Tibial nerve (tissue), 4 donors: ENCODE data around the gene ABCB4. TPM values are rescaled to one million over a fixed set of nuclear protein-coding genes. Genes with fewer than 3 reads are reported as not detected.

Experiments
- DNase-seq, 2 donors: peaks; one replicate each; pipeline ENCODE4 v3.0.0-alpha.2; 2019; ENCODE audit warnings: low spot score in 2 of 2
- H3K27ac ChIP-seq, 4 donors: fragments of 200-600 bp; sonication (generic) in 3 of 4; one replicate each; pipeline ENCODE4 v1.5.1; 2017 to 2019; ENCODE audit warnings: mild to moderate bottlenecking in 1 of 4
- H3K27me3 ChIP-seq, 2 donors: fragments of 200-600 bp; sonication (generic) in 1 of 2; one replicate each; pipeline versions ENCODE4 v1.5.1 to v1.6.0; 2017 to 2019
- H3K36me3 ChIP-seq, 3 donors: fragments of 200-600 bp; sonication (generic); one replicate each; pipeline ENCODE4 v1.5.1; 2018 to 2019
- H3K4me1 ChIP-seq, 4 donors: fragments of 200-600 bp; sonication (generic) in 3 of 4; one replicate each; pipeline ENCODE4 v1.5.1; 2017 to 2019
- H3K4me3 ChIP-seq, 4 donors: fragments of 200-600 bp; sonication (generic) in 3 of 4; one replicate each; pipeline ENCODE4 v1.5.1; 2017 to 2019; ENCODE audit warnings: mild to moderate bottlenecking in 1 of 4, moderate library complexity in 1 of 4
- H3K9me3 ChIP-seq, 4 donors: fragments of 200-600 bp; sonication (generic) in 3 of 4; one replicate each; pipeline ENCODE4 v1.5.1; 2017 to 2019
- CTCF ChIP-seq, 5 experiments: fragments of 200-600 bp in 3 of 5; fragments of 450-650 bp in 2 of 5; sonication (generic) in 3 of 5; IDR thresholded peaks; one replicate each; pipeline ENCODE4 v1.5.1; 2016 to 2019; ENCODE audit warnings: antibody characterized with exemption in 5 of 5, mild to moderate bottlenecking in 3 of 5, moderate library complexity in 2 of 5
- EP300 ChIP-seq, 2 donors: sonication (generic); formaldehyde crosslinking; IDR thresholded peaks; one replicate each; pipeline ENCODE4 v1.6.1; 2017; ENCODE audit warnings: antibody characterized with exemption in 2 of 2, mild to moderate bottlenecking in 1 of 2
- POLR2A ChIP-seq, 2 donors: fragments of 450-650 bp; IDR thresholded peaks; one replicate each; pipeline ENCODE4 v1.6.1; 2017; ENCODE audit warnings: antibody characterized with exemption in 2 of 2, mild to moderate bottlenecking in 2 of 2, moderate library complexity in 2 of 2
- WGBS, 2 donors: methylation state at CpG; one replicate each; pipeline ENCODE4 v1.1.5; 2018; 5-methylcytosine and 5-hydroxymethylcytosine counted together
- total RNA-seq, 4 donors: library from RNA; depleted of rRNA; stranded (reverse); fragments of >200 nt; gene quantifications; one replicate each; pipeline ENCODE4 v1.1.0, GENCODE V29; 2016

ABCB4 gene
- total RNA-seq, 4 donors from 2014 or later: 0.42 to 2.0 (median 1.00) TPM

GRCh38 chr7:87448388-87448787 lies 27.1 kb downstream of the ABCB4 start:
- no peaks in the 10 kb centered on the region for H3K9me3 ChIP-seq
- 56 to 65% methylated on average over 7 of the region's 7 CpGs for WGBS, 2 donors
- H3K27ac ChIP-seq: no peak overlapping the region
- DNase-seq: no peak
- H3K27me3 ChIP-seq: no peaks in the 10 kb centered on the region
- no peak overlapping the region for H3K4me3 ChIP-seq
- no peak for TF ChIP-seq EP300 (IDR thresholded peaks at IDR 0.05)
- TF ChIP-seq CTCF (IDR thresholded peaks at IDR 0.05): no peak
- TF ChIP-seq POLR2A (IDR thresholded peaks at IDR 0.05): no peak
- no peaks in the 10 kb centered on the region for H3K4me1 ChIP-seq
- no peaks in the 10 kb centered on the region for H3K36me3 ChIP-seq

GRCh38 chr7:87447116-87447635 lies 28.3 kb downstream of the ABCB4 start:
- no peak for DNase-seq
- Histone ChIP-seq H3K4me3 (no peak overlapping the region), H3K27me3 (no peaks in the 10 kb centered on the region), H3K9me3 (no peaks in the 10 kb centered on the region), H3K36me3 (no peaks in the 10 kb centered on the region), H3K27ac (no peak overlapping the region), H3K4me1 (no peaks in the 10 kb centered on the region)
- 70 to 88% methylated on average over 4 of the region's 4 CpGs for WGBS, 2 donors
- TF ChIP-seq EP300 (IDR thresholded peaks at IDR 0.05) (no peak), POLR2A (IDR thresholded peaks at IDR 0.05) (no peak)

- 66 to 72% methylated on average over 4 of the region's 4 CpGs for WGBS, 2 donors
- no peaks in the 10 kb centered on the region for H3K9me3 ChIP-seq
- no peaks in the 10 kb centered on the region for H3K27me3 ChIP-seq
- H3K27ac ChIP-seq: no peak overlapping the region
- TF ChIP-seq EP300 (IDR thresholded peaks at IDR 0.05) (no peak), CTCF (IDR thresholded peaks at IDR 0.05) (no peak), POLR2A (IDR thresholded peaks at IDR 0.05) (no peak)
- no peak for DNase-seq
- no peak overlapping the region for H3K4me3 ChIP-seq
- no peaks in the 10 kb centered on the region for H3K4me1 ChIP-seq
- no peaks in the 10 kb centered on the region for H3K36me3 ChIP-seq
Observed at GRCh38 chr7:87445897-87446296, 29.6 kb downstream of the ABCB4 start.

GRCh38 chr7:87435546-87435945 lies 39.9 kb downstream of the ABCB4 start:
- TF ChIP-seq EP300 (IDR thresholded peaks at IDR 0.05) (no peak), POLR2A (IDR thresholded peaks at IDR 0.05) (no peak), CTCF (IDR thresholded peaks at IDR 0.05) (no peak)
- no peaks in the 10 kb centered on the region for H3K4me1 ChIP-seq
- no peaks in the 10 kb centered on the region for H3K9me3 ChIP-seq
- H3K36me3 ChIP-seq: no peaks in the 10 kb centered on the region
- no peaks in the 10 kb centered on the region for H3K27me3 ChIP-seq
- no peak overlapping the region for H3K27ac ChIP-seq
- no peak overlapping the region for H3K4me3 ChIP-seq
- no peak for DNase-seq

GRCh38 chr7:87432536-87432935 lies 42.9 kb downstream of the ABCB4 start:
- TF ChIP-seq POLR2A (IDR thresholded peaks at IDR 0.05) (no peak), EP300 (IDR thresholded peaks at IDR 0.05) (no peak), CTCF (IDR thresholded peaks at IDR 0.05) (no peak)
- Histone ChIP-seq H3K9me3 (no peaks in the 10 kb centered on the region), H3K27ac (no peak overlapping the region), H3K4me1 (no peaks in the 10 kb centered on the region), H3K27me3 (no peaks in the 10 kb centered on the region), H3K36me3 (no peaks in the 10 kb centered on the region), H3K4me3 (no peak overlapping the region)
- WGBS, 2 donors: 88 to 89% methylated on average over 2 of the region's 2 CpGs
- no peak for DNase-seq

GRCh38 chr7:87427288-87427687 lies 48.2 kb downstream of the ABCB4 start:
- 77 to 79% methylated on average over 3 of the region's 3 CpGs for WGBS, 2 donors
- TF ChIP-seq EP300 (IDR thresholded peaks at IDR 0.05): no peak
- no peak for TF ChIP-seq CTCF (IDR thresholded peaks at IDR 0.05)
- TF ChIP-seq POLR2A (IDR thresholded peaks at IDR 0.05): no peak
- Histone ChIP-seq H3K4me1 (no peaks in the 10 kb centered on the region), H3K27ac (no peak overlapping the region), H3K27me3 (no peaks in the 10 kb centered on the region), H3K36me3 (no peaks in the 10 kb centered on the region), H3K4me3 (no peak overlapping the region), H3K9me3 (no peaks in the 10 kb centered on the region)
- DNase-seq: peak in 1 of 2 donors; percentile 24
